HG03342 (cell line): ENCODE data around the gene ARHGAP35.
"Not testable (repeated sequence)": the region's sequence is repeated elsewhere in the genome, so short reads cannot be mapped to it uniquely, and the experiment has no call there.

ENCODE experiments used
- ATAC-seq: cut with Tn5 transposase; IDR thresholded peaks from one replicate; pipeline ENCODE4 v1.9.1; 2021; ENCODE audit warnings: mild to moderate bottlenecking, moderate library complexity; ENCODE audit not compliant: unreplicated experiment

The ARHGAP35 gene

GRCh38 chr19:46842791-46843190 lies 18.0 kb upstream of the ARHGAP35 start:
- no peak for ATAC-seq

- ATAC-seq = no peak
Measured at GRCh38 chr19:46844067-46844489, 16.7 kb upstream of the ARHGAP35 start.

DNA sequence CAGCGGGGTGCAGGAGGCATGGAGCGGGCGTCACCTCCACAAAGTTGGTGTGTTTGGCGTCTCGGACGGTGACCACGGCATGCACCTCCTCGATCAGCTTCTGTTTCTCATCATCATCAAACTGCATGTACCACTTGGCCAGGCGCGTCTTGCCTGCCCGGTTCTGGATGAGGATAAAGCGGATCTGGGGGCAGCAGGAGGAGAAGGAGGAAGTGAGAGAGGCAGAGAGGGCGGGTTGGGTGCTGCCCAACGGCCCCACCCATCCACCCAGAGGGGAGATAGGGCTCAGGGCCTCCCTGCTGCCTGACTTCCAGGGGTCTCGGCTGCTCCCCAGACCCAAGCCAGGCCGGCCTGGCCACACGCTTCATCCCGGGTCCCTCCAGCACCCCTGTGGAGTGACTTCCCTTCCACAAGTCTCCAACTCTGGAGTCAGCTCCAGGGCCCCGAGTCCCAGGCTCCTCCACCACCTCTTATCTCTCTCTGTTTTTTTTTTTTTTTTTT lies 14.8 kb upstream of the ARHGAP35 start:
- ATAC-seq = no peak

DNA sequence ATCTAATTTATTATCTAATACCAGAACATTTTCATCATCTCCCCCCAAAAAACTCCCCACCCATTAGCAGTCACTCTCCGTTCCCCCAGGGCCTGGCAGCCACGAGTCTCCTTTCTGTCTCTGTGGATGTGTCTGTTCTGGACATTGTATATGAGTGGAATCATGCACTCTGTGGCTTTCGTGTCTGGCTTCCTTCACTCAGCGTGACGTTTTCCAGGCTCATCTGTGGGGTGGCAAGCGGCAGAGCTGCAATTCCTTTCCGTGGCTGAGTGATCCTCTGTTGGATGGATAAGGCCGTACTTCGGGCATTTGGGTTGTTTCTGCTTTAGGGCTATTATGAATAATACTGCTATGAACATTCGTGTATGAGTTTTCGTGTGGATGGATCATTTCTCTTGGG lies 13.3 kb upstream of the ARHGAP35 start:
- ATAC-seq = no peak

GRCh38 chr19:46848389-46848788 lies 12.4 kb upstream of the ARHGAP35 start:
- ATAC-seq = no peak

- ATAC-seq = no peak
Measured at GRCh38 chr19:46849610-46850009, 11.2 kb upstream of the ARHGAP35 start.

- peak; percentile 80 for ATAC-seq
Measured at GRCh38 chr19:46850228-46851203, 10.3 kb upstream of the ARHGAP35 start, which contains the start of gene AP2S1. Gene AP2S1 (minus strand): TSS chr19:46850846. CDS start chr19:46850766, 80 bp downstream.

DNA sequence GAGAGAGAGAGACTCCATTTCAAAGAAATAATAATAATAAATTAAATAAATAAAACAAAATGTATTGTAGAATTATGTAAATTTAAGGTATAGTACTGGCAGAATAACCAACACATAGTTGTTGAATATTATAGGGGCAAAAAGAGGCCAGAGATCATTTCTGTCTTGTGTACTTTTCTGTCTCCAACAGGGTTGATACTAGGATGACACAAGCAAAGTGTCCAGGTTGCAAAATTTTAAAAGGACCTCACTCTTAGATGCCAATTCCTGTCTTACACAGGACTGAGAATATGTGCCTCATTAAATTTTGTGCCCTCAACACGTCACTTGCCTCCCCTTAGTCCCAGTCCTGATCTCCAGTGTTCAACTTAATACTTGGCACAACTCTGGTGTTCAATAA lies 8.0 kb upstream of the ARHGAP35 start:
- no peak for ATAC-seq

DNA sequence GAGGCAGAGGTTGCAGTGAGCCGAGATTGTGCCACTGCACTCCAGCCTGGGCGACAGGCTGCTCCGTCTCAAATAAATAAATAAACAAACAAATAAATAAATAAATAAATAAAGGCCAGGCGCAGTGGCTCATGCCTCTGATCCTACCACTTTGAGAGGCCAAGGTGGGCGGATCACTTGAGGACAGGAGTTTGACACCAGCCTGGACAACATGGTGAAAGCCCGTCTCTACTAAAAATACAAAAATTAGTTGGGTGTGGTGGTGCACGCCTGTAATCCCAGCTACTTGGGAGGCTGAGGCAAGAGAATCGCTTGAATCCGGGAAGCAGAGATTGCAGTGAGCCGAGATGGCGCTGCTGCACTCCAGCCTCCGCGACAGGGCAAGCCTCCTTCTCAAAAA lies 6.1 kb upstream of the ARHGAP35 start:
- ATAC-seq = not testable (repeated sequence)

DNA sequence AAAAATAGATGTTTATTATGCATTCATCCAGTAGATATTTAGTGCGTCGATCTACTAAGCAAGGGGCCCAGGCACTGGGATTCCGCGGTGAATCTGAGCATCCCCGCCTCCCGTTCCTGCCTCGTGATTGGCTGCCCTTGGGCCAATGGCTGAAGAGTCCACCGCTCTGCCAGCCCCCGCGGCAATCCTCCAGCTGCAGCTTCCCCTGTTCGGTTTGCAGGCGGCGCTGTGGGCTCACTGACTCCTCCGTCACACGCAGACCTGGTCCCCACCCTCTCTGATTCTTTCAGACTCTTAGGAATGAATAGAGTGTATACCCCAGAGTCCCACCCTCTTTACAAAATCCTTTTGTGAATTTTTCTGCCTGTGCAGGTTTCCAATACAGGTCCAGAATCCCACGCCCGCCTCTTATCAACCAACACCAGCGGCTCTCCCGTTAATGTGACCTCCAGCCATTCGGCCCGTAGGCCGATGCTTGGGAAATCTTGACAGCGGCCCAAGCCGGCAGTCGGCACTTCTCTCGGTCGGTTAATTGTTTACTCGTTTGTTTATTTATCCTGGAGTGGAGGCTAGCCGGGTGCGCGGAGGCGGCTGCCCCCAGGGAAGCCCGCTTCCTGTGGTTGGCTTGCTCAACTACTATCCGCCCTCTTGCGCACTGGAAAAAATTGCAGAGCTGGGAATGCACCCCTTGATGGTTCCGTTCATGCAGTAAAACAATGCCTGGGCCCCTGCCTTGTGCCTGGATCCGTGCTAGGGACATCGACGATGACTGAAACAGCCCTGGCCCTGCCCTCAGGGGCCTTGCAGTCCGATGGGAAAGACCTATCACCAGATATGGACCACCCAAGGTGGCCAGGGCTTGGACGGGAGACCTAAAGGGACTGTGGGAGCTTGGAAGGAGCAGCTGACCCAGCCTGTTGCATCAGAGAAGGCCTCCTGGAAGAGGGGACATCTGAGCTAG lies 4.5 kb upstream of the ARHGAP35 start:
- ATAC-seq = peak; percentile 43

DNA sequence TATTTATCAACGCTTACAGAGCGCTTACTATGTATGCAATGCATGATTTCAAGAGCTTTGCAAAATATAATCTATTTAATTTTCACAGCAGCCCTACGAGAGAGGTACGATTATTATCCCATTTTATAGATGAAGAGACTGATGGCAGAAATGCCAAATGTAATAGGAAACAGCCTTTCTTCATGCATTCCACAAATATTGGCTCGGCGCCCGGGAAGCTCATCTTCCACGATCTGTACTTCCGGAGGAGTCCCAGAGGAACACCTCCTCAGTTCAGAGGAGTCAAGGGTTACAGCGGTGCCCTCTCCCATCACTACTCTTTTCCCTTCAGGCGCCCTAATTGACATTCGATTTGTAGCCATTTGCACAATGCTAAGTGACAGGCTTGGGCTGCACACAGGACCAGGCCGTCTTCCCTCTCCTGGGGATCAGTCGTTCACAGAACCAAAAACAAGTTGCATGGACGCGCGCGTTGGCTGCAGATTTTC lies 1.1 kb upstream of the ARHGAP35 start:
- no peak for ATAC-seq

GRCh38 chr19:46860125-46860845 lies 512 bp upstream of the ARHGAP35 start:
- peak; percentile 66 for ATAC-seq

- ATAC-seq = no peak
Measured at GRCh38 chr19:46861691-46862502, 1.1 kb downstream of the ARHGAP35 start.

- ATAC-seq = no peak
Measured at GRCh38 chr19:46862503-46862834, 1.7 kb downstream of the ARHGAP35 start.

- no peak for ATAC-seq
Measured at GRCh38 chr19:46862974-46863632, 2.3 kb downstream of the ARHGAP35 start.

GRCh38 chr19:46863818-46864629 lies 3.2 kb downstream of the ARHGAP35 start:
- no peak for ATAC-seq

DNA sequence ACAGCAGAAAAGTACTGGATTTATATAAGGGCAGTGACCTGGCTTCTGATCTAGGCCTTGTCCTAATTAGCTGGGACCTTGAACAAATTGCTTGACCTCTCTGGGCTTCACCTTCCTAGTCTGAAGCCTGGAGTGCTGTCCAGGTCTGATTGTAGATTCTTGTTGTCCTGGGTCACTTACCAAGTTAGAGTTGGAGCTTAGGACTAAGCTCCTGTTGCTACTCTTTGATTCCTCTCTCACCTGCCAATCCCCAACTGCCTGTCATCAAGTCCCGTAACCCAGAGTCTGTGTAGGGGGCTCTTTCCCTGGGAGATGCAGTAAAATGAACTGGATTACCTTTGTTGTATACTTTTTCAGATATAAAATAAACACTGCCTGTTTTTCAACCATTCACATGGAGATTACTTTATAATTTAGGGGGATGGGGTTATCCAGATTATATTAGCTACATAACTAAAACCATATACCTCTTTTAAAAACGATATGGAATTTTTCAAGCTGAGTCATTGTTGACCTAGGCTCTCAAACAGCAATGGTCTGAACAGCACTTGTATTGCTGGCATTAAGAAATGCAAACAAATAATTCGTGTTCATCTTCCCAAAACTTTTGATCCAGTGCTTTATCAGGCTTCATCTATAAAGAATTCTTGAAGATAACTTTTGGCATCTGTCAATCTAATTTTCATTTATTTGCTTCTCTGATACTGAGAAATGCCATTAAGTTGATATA lies 5.8 kb downstream of the ARHGAP35 start:
- ATAC-seq = no peak

DNA sequence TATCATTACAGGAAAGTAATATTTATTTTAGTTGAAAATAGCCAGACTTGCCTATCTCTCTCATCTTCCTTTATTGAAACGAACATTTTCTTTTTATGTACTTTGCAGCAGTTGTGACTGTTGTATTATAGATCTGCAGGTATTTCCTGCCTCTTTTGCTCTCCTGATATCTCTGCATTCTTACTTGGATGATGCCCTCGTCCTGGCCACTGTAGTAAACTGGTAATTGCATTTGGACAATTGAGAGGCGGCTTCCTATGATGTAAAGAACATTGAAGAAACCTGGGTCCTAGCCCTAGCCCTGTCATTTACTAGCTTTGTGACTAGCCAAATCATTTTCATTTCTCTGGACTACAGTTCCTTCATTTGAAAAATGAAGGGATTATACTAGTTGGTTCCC lies 6.4 kb downstream of the ARHGAP35 start:
- no peak for ATAC-seq
